ENCODE data around the gene BABAM2. TPM values are rescaled to one million over a fixed set of nuclear protein-coding genes. Genes with fewer than 3 reads are reported as not detected.

Gene BABAM2
- total RNA-seq (2014; rRNA removed; shearing (Covaris generic)) (21.5 and 27.9 TPM in 2 replicates), polyA plus RNA-seq (2016; fragmentation: Nextera tagmentation; extraction: Ambion mirVana) (17.8 and 18.4 TPM in 2 replicates)
- long read RNA-seq, transcript BABAM2-204 (12 exons, 1,657 nt), result major isoform, 25 of 42 reads
- long read RNA-seq, partial matches to known transcripts, result 5 of 42 reads
- long read RNA-seq, other reads (novel, unspliced or antisense), result 3 of 42 reads

DNA sequence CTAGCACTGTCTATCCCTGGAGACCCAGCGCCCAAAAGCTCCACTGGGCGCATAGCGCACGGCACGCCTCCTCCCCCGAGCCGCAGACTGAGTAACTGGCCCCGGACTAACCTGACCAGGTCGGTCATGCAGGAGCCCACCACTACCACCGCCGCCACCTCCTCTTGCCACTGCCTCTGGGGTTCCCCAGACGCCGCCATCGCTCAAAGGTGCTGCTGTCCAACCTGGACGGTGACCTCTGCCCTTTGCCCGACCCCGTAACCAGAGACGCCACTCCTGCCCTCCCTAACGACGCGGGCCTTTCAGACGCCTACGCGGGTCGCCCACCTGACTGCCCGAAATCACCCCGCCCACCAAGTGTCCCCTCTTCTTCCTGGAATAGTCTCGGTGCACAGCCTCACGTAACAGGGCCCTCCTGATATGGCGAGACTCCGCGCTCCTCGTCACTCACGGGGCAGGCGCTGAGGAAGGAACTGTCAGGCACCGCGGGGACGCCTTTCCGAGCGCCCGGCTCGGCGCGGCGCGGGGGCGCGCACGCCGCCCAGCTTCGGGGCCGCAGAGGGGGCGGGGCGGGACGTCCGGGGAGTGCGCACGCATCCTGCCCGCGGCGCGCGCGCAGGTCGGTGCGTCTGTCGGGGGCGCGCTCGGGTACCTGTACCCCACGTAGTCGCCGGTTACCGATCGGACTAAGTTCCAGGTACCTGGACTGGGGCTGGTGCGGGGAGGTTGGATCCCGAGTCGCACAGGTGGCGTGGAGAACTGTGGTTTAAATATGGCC is at the start of gene BABAM2, which contains the start of gene RBKS:
BABAM2 (plus strand) TSS at position 584 of the 778 bp plus-strand sequence. CDS start 3,828 bp downstream, outside the sequence.
RBKS (minus strand) TSS at position 242 of the 778 bp plus-strand sequence; CDS start at position 200, 42 bp downstream.
- Mint-ChIP-seq H3K27me3 (ENCODE audit: insufficient read depth, low read depth, poor library complexity) (peaks cover 8% of the 10 kb centered on the region), H3K4me1 (peaks cover 3% of the 10 kb centered on the region; the same call in 1 of the 3 replicates), H3K36me3 (ENCODE audit: low read depth) (peaks cover 2% of the 10 kb centered on the region; the same call in 1 of the 3 replicates), H3K27ac (peak within 1 kb of the TSS; percentile 99), H3K9me3 (no peaks in the 10 kb centered on the region), H3K4me3 (peak within 1 kb of the TSS; percentile 100)
- TF ChIP-seq, protein P1, sequence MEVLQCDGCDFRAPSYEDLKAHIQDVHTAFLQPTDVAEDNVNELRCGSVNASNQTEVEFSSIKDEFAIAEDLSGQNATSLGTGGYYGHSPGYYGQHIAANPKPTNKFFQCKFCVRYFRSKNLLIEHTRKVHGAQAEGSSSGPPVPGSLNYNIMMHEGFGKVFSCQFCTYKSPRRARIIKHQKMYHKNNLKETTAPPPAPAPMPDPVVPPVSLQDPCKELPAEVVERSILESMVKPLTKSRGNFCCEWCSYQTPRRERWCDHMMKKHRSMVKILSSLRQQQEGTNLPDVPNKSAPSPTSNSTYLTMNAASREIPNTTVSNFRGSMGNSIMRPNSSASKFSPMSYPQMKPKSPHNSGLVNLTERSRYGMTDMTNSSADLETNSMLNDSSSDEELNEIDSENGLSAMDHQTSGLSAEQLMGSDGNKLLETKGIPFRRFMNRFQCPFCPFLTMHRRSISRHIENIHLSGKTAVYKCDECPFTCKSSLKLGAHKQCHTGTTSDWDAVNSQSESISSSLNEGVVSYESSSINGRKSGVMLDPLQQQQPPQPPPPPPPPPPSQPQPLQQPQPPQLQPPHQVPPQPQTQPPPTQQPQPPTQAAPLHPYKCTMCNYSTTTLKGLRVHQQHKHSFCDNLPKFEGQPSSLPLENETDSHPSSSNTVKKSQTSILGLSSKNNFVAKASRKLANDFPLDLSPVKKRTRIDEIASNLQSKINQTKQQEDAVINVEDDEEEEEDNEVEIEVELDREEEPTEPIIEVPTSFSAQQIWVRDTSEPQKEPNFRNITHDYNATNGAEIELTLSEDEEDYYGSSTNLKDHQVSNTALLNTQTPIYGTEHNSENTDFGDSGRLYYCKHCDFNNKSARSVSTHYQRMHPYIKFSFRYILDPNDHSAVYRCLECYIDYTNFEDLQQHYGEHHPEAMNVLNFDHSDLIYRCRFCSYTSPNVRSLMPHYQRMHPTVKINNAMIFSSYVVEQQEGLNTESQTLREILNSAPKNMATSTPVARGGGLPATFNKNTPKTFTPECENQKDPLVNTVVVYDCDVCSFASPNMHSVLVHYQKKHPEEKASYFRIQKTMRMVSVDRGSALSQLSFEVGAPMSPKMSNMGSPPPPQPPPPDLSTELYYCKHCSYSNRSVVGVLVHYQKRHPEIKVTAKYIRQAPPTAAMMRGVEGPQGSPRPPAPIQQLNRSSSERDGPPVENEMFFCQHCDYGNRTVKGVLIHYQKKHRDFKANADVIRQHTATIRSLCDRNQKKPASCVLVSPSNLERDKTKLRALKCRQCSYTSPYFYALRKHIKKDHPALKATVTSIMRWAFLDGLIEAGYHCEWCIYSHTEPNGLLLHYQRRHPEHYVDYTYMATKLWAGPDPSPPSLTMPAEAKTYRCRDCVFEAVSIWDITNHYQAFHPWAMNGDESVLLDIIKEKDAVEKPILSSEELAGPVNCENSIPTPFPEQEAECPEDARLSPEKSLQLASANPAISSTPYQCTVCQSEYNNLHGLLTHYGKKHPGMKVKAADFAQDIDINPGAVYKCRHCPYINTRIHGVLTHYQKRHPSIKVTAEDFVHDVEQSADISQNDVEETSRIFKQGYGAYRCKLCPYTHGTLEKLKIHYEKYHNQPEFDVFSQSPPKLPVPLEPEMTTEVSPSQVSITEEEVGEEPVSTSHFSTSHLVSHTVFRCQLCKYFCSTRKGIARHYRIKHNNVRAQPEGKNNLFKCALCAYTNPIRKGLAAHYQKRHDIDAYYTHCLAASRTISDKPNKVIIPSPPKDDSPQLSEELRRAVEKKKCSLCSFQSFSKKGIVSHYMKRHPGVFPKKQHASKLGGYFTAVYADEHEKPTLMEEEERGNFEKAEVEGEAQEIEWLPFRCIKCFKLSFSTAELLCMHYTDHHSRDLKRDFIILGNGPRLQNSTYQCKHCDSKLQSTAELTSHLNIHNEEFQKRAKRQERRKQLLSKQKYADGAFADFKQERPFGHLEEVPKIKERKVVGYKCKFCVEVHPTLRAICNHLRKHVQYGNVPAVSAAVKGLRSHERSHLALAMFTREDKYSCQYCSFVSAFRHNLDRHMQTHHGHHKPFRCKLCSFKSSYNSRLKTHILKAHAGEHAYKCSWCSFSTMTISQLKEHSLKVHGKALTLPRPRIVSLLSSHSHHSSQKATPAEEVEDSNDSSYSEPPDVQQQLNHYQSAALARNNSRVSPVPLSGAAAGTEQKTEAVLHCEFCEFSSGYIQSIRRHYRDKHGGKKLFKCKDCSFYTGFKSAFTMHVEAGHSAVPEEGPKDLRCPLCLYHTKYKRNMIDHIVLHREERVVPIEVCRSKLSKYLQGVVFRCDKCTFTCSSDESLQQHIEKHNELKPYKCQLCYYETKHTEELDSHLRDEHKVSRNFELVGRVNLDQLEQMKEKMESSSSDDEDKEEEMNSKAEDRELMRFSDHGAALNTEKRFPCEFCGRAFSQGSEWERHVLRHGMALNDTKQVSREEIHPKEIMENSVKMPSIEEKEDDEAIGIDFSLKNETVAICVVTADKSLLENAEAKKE (CRISPR knock-in tag; IDR thresholded peaks at IDR 0.05), result no peak
- TF ChIP-seq, protein P2, sequence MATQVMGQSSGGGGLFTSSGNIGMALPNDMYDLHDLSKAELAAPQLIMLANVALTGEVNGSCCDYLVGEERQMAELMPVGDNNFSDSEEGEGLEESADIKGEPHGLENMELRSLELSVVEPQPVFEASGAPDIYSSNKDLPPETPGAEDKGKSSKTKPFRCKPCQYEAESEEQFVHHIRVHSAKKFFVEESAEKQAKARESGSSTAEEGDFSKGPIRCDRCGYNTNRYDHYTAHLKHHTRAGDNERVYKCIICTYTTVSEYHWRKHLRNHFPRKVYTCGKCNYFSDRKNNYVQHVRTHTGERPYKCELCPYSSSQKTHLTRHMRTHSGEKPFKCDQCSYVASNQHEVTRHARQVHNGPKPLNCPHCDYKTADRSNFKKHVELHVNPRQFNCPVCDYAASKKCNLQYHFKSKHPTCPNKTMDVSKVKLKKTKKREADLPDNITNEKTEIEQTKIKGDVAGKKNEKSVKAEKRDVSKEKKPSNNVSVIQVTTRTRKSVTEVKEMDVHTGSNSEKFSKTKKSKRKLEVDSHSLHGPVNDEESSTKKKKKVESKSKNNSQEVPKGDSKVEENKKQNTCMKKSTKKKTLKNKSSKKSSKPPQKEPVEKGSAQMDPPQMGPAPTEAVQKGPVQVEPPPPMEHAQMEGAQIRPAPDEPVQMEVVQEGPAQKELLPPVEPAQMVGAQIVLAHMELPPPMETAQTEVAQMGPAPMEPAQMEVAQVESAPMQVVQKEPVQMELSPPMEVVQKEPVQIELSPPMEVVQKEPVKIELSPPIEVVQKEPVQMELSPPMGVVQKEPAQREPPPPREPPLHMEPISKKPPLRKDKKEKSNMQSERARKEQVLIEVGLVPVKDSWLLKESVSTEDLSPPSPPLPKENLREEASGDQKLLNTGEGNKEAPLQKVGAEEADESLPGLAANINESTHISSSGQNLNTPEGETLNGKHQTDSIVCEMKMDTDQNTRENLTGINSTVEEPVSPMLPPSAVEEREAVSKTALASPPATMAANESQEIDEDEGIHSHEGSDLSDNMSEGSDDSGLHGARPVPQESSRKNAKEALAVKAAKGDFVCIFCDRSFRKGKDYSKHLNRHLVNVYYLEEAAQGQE (IDR thresholded peaks at IDR 0.05; ENCODE audit: unreplicated experiment), result peak; percentile 16
- TF ChIP-seq CREB1 (CRISPR knock-in tag; IDR thresholded peaks at IDR 0.05; ENCODE audit: low read depth), result peak; percentile 54; the same call in 1 of the 2 replicates
- TF ChIP-seq POLR2AphosphoS5 (IDR thresholded peaks at IDR 0.05; ENCODE audit: low read depth), result peak; percentile 87
- no peak for TF ChIP-seq ZNF114 (CRISPR knock-in tag; IDR thresholded peaks at IDR 0.05)
- Histone ChIP-seq H3K27me3 (ENCODE audit: insufficient read depth) (no peaks in the 10 kb centered on the region), H2AFZ (peak within 1 kb of the TSS; percentile 99), H3K27ac (ENCODE audit: low read depth) (peak within 1 kb of the TSS; percentile 97), H3K36me3 (ENCODE audit: insufficient read depth) (no peaks in the 10 kb centered on the region), H4K20me1 (replicated peaks; ENCODE audit: insufficient read depth) (no peaks in the 10 kb centered on the region), H3K79me2 (replicated peaks; ENCODE audit: insufficient read depth) (peaks cover 12% of the 10 kb centered on the region), H3F3A (replicated peaks; ENCODE audit: low read depth) (peaks cover 8% of the 10 kb centered on the region; the same call in 1 of the 2 replicates), H3K4me1 (ENCODE audit: insufficient read depth) (peaks cover 5% of the 10 kb centered on the region; the same call in 1 of the 2 replicates), H3K4me3 (peak within 1 kb of the TSS; percentile 87), H3K9me2 (ENCODE audit: insufficient read depth) (no peaks in the 10 kb centered on the region), H3K4me2 (peak within 1 kb of the TSS; percentile 83)
- DNase-seq (ENCODE audit: low spot score) (peak; percentile 91), ATAC-seq (peak; percentile 89)
